Vagina (tissue), 2 donors: ENCODE results near the gene SLC22A12.

ENCODE experiments used
- CTCF ChIP-seq, 3 experiments: fragments of 450-650 bp in 2 of 3; fragments of 200-600 bp in 1 of 3; sonication (generic) in 1 of 3; IDR thresholded peaks; one replicate each; pipeline ENCODE4 v1.5.1; 2017 to 2019; ENCODE audit warnings: antibody characterized with exemption in 3 of 3, mild to moderate bottlenecking in 2 of 3, moderate library complexity in 2 of 3
- POLR2A ChIP-seq, 2 donors: fragments of 450-650 bp; IDR thresholded peaks; one replicate each; pipeline ENCODE4 v1.6.1; 2017; ENCODE audit warnings: antibody characterized with exemption in 2 of 2, mild to moderate bottlenecking in 2 of 2, moderate library complexity in 2 of 2
- POLR2AphosphoS5 ChIP-seq, 2 donors: sonication (generic); formaldehyde crosslinking; IDR thresholded peaks; one replicate each; pipeline ENCODE4 v1.9.0; 2017; ENCODE audit warnings: antibody characterized with exemption in 2 of 2, mild to moderate bottlenecking in 2 of 2, low read depth in 1 of 2; ENCODE audit not compliant: insufficient read depth in 1 of 2

- TF ChIP-seq POLR2AphosphoS5 (IDR thresholded peaks at IDR 0.05; ENCODE audit: insufficient read depth in 1 of 2, low read depth in 1 of 2) (no peak), CTCF (IDR thresholded peaks at IDR 0.05) (no peak), POLR2A (IDR thresholded peaks at IDR 0.05) (no peak)
These were observed 8.1 kb upstream of the SLC22A12 start for GRCh38 chr11:64582885-64583284.
